Activated T-cell treated with anti-CD3 and anti-CD28 coated beads, Interleukin-2, amount 50 U/mL, for 1 hour (primary cell): ENCODE results near the gene CLCN4.

Experiments used
- DNase-seq: peaks from one replicate; pipeline ENCODE4 v3.0.0-alpha.2; 2020

Gene CLCN4

DNA sequence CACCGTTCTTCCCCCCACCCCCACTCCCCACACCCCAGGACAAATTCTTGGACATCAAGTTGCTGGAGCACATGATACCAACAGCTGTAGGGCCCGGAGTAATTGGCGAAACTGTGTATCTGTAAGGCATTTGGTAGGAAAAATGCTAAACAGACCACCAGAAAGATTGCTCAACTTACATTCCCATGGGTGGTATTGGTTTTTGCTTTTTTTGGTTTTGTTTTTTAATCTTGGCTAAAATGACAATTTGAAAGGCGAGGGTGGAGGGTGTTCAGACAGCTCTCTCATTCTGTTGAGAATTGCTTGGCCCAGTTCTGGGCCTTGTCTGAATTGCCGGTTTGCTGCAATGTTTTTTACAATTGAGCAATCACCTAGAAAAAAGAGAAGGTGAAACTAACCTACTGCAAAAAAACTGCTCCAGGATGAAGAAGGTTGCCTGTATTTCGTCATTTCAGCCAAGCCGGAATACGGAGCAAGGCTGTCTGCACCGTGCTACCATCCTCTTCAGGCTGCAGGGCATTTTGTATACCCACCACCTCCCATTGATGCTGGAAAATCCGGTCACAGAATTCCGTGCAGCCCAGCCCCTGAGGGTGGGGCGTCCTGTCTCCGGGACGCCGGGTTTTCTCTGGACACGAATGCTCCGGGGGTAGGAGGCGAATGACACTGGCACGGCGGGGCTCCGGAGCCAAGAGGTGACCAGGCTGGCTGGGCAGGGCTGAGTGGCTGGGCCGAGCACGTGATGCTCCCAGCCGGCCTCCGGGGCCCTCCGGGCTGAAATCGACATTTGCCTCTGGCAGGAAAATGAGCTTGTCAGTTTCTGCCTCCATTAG lies at the start of gene CLCN4:
Gene CLCN4 (plus strand): TSS at position 777 of the 833 bp plus-strand sequence. CDS start 28,058 bp downstream, outside the sequence.
- no peak for DNase-seq

DNA sequence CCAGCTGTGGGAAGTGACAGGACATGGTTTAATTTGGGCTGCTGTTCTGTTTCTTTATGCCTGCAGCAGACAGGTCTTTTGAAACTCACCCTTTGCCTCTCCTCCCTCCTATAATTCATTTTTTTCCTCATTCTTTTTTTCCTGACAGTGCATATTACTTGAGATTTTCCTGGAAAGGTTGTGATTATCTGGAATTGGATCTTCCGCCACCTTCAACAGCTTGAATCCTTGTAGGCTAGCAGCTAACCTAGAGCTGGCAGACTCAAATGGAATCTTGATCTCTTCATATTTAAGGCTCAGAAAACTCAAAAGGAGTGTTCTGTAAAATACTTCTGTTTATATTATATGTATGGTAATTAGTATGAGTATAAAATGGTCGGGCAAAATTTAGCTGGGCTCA lies 49.3 kb upstream of the CLCN4 start:
- DNase-seq: no peak

DNA sequence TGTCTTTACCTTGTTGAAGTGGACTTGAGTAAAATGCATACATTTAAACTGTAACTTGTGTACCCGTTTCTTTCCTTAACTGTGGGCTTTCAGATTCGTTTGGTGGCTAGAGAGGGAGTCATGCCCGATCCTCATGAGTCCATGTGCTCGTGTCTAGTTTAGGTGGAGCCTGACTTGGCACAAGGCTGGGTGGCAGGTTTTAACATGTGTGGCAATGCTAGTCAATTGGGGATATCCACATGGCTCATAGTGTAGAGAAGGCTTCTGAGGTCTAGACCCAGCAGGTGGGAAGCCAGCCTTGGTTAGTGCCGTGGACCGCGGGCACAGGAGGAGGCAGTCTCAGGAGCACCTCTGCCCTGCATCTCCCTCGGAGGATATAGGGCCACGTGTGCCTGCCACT lies 48.5 kb upstream of the CLCN4 start:
- DNase-seq: no peak

DNA sequence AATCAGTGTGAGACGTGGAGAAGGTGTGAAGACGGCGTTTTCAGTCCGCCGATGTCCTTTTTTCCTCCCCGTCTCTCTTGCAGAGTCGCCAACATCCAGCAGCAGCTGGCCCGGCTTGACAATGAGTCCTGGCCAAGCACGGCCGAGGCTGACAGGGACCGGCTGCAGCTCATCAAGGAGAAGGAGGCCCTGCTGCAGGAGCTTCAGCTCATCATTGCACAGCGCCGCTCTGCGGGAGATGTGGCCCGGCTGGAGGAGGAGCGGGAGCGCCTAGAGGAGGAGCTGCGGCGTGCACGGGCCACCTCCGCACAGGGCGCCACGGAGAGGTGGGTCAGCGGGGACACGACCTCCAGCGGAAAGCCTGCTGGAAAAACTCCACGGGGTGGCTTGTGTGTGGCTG lies 47.1 kb upstream of the CLCN4 start:
- DNase-seq: no peak

DNA sequence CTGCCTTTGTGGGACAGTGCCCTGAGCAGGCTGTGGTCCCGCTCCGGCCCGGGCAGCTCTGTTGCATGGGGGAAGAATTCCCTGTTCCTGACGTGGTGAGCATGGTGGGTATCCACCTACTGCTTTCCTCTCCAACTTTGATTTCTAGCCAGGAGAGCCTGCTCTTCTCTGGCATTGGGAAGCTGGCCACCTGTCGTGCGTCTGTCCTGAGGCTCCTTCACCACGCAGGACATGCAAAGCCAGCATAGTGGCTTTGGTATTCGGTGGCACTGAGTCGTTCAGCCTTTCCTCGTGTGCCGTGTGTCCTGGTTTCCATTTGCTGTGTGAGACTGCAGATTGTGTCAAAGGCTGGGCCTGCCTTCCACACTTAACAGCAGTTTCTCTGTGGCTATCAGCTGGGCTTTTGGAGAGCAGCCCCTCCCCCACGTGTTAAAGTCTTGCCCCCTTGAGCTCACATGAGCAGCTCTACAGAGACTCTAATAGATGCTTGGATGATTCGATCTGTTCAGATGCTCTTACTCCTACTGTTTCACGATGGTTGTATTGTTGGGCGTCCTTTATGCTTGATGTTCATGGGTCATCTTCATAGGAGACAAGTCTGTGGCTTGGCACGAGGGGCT lies 46.3 kb upstream of the CLCN4 start:
- no peak for DNase-seq

DNA sequence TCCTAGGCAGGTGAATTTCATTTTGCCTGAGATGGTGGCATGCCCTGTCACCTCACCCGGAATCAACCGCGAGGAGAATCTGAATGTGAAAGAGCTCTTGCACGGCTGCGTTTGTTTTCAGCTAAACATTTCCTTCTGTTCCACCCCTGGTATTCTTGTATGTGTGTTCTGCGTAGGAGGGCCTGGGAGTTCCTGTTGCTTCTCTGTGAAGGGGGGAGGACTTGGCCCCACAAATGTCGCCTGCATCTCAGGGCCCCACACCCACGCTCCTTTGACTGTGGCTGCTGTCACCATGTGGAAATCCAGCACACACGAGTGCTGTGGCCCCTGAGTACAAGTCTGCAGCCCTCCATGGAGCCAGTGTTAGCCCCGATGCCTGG lies 45.8 kb upstream of the CLCN4 start:
- peak; percentile 55 for DNase-seq

- peak; percentile 63 for DNase-seq
These were observed 45.2 kb upstream of the CLCN4 start for GRCh38 chrX:10111364-10112148.

DNA sequence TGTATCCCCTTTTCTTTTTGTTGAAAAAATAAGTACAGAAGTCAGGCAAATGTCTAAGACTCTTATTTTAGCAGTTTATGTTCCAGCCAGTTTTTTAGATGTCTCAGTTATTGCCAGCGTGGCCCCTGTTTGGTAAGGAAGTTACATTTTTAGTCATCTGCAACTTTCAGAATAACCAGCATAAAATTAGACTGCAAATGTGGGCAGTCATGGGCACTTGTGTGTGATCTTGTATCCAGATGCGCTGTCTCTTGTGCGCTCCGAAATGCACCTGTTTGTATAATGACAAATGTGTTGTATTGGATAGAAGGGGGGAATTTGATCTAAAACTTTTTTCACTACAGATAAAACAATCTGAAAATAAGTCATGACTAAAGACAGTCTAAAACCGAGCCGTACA lies 44.3 kb upstream of the CLCN4 start:
- no peak for DNase-seq

GRCh38 chrX:10115082-10115481 lies 41.7 kb upstream of the CLCN4 start:
- no peak for DNase-seq

GRCh38 chrX:10117301-10117700 lies 39.5 kb upstream of the CLCN4 start:
- no peak for DNase-seq

DNA sequence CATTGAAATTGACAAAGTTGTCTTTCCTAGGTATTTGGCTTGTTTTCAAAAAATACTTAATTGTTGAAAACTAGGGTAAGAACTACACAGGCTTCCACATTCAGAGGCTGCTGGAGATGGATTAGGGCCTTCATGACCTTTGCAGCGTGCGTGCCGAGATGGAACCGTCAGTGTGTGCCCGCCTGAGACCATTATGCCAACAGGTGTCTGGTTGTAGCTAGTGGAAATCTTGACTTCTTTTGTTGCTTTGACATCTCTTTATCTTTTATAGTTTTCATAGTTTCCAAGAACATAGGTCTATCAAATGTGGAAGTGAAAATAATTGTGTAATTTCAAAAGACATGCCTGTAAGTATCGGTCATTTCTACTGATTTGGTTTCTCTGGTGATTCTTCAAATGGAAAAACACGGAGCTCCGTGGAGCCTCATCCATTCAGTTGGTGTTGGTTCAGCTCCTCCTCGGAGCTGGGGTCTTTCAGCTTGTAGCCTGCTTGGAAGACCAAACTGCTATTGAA lies 38.9 kb upstream of the CLCN4 start:
- no peak for DNase-seq

- no peak for DNase-seq
These were observed 38.2 kb upstream of the CLCN4 start for GRCh38 chrX:10118530-10118929.

DNA sequence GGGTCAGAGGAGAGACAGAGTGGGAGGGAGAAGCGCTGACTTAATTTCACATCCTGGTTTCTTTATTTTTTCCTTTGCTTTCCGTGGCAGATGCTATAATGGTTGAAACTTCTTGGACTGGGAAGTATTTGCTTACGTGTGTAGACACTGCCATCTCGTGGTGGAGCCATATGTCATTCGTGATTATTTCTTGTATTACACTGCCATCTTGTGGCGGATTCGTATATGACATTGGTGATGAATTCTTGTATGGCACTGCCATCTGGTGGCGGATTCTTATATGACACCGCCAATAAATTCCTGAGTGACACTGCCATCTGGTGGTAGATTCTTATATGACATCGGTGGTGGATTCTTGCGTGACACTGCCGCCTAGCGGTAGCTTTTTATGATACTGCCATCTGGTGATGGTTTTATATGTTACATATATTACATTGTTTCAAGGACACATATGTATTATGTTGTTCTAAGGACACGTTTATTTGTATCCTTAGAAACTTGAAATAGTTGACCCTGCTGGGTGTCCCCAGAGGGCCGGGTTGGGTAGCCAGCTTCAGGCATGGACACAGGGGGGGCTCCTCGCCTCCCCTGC lies 37.3 kb upstream of the CLCN4 start:
- peak; percentile 76 for DNase-seq

GRCh38 chrX:10120331-10120730 lies 36.4 kb upstream of the CLCN4 start:
- no peak for DNase-seq

DNA sequence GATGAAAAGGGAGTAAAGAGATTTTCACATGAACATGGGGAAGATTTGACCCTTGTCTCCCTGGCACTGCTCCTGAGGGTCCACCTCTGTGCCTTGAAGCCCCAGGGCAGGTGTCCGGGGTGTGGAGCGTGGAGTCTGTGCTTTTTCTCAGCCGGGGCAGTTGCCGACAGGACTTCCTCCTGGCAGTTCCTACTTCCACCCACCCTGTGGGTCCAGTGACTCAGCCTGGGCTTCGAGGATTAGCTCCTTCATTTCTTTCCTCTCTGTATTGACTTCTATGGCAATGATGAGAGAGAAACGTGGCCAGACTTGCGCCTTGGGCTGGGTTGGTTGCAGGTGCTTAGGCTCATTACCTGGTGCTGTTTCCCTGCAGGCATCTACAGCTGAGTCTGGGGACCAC lies 35.9 kb upstream of the CLCN4 start:
- DNase-seq: no peak

DNA sequence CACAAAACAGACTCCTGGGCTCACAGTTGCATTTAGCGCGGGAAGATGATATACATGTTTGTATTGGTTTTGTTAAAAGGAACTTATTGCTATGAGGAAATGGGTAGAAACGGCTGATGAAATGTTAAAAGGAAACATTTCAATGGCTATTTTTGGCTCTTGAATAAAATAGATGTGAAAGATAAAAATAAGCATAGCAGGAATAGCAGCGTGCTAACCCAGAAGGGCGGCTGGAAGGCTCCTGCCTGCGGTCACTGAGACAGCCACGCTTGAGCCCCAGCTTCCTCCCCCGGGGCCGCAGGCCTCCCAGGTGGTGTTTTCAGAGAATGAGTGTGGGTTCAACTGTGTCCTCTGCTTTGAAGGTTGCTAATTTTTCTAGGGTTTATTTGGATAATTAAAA lies 35.0 kb upstream of the CLCN4 start:
- DNase-seq: no peak

- no peak for DNase-seq
These were observed 32.1 kb upstream of the CLCN4 start for GRCh38 chrX:10124506-10125247.

- DNase-seq: no peak
These were observed 31.5 kb upstream of the CLCN4 start for GRCh38 chrX:10125248-10125615.

- no peak for DNase-seq
These were observed 30.7 kb upstream of the CLCN4 start for GRCh38 chrX:10126044-10126443.

- no peak for DNase-seq
These were observed 29.9 kb upstream of the CLCN4 start for GRCh38 chrX:10126834-10127233.

DNA sequence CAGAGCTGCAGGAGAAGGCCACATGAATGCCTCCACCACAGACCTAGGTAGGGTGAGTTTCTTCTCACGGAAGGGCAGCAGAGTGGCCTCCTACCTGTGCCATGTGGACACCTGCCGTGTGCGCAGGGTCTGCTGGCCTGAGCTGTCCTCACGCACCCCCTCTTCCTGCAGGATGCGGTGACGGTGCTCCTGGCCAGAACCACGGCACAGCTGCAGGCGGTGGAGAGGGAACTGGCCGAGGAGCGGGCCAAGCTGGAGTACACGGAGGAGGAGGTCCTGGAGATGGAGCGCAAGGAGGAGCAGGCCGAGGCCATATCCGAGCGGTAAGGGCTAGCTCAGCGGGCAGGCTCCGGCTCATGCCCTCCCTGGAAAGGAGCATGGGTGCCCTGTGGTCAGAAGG lies 28.4 kb upstream of the CLCN4 start:
- DNase-seq: no peak

DNA sequence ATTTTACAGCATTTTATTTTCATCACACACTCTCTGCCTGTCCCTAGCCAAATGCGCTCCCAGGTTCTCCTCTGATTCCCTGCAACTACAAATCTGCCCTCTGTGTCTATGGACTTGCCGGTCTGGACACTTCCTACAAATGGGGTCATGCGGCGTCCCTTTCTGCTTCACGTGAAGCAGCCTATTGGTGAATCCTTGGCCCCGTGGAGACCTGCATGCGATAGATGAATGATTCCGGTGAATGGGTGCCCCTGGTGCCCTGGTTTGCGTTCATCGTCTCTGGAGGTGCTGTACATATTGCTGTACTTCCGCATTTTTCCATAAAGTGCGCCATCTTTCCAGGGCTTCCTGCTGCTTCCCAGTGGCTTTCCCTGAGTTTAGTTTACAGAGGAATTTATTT lies 27.5 kb upstream of the CLCN4 start:
- DNase-seq: no peak

DNA sequence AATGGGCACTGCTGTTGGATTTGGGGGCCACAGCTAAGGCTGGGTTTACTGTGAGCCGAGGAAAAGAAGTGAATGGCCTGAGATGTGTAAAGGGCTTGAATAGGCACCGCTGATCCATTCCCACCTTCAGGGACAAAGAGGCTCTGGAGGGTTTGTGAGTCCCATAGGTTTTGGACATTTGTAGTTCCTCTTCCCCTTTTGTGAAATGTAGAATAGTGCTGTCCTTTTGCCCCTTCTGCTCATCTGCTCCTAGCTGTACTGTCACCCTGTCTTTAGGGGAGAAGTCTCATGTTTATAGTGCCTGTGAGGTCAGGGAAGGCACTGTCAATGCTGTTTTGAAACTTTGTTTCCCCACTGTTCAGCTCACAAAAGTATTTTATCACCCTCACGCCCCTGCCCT lies 26.4 kb upstream of the CLCN4 start:
- no peak for DNase-seq
